NCI-H69 (cell line): ENCODE measurements around the gene MACROD2.

ENCODE experiments used
- DNase-seq: peaks from one replicate; lab custom pipeline; 2025; lab: John Stamatoyannopoulos, UW

Gene MACROD2

GRCh38 chr20:14758356-14758755, 763.0 kb downstream of the MACROD2 start:
- no peak for DNase-seq

- peak; percentile 80 for DNase-seq
Observed at GRCh38 chr20:14759979-14760378, 764.7 kb downstream of the MACROD2 start.

- DNase-seq, result no peak
Observed at GRCh38 chr20:14761903-14762302, 766.6 kb downstream of the MACROD2 start.

DNA sequence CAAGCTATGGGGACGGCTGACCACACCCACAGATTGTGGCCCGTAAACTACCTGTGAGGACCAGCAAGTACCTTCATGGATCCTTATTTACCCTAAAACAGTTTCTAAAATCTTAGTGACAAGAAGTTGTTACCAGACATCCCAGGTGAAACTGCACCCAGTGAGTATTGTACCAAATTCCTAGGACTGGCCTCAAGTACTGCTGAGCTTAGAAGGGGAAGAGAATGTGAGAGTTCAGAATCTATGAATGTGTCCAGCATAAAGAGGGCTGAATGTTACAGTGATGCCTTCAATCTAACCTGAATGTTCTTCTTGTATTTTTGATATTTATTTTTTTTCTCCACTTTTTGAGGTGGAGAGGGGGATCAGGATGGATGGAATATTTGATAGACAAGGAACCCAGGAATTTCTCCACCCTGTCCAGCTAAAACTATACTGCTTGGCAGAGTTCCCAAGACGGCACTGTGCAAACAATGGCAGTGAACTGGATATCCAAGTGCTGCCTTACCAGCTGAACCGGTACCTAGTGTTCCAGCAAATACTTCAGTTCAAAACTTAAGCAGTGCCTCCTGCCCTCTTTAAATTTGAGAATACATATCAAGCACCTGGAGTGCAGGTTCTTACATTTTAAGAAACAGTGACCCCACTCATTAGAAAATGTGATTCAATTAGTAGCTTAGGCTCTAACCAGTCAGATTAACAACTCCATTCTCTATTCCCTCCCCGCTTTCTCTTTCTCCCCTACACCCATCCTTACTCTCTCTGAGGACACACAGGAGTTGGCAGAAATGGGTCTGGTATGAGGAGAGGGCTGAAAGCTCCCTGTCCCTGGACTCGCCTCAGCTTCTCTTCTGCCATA, 769.4 kb downstream of the MACROD2 start:
- peak; percentile 63 for DNase-seq

DNA sequence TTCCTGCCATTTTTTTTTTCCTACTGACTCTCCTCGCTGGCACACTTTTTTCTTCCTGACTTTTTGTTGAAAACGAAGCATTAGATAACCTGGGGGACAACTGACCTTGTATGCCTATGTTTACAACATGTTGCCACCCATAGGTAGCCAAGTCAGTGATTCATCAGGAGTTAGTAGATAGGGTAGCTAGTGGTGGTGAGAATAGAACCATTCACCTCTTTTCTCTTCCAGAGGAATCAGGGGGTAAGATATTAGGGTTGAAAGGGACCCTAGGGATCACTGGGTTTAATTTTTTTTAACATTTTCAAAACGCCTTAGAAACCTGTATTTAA, 770.0 kb downstream of the MACROD2 start:
- no peak for DNase-seq

DNA sequence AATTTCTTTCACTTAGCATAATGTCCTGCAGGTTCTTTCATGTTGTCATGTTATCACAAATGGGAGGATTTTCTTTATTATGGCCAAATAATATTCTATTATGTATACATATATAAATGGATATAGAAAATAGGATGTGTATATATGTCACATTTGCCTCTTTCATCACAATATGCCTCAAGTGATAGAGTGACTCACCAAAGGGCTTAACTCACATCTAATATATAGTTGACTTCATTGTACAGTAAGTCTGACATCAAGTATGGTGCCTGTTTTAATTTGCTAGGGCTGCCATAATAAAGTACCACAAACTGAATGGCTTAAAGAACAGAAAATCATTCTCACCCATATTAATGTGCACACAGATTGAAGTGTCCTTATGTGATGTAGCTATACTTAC, 778.2 kb downstream of the MACROD2 start:
- no peak for DNase-seq

GRCh38 chr20:14775778-14776177, 780.5 kb downstream of the MACROD2 start:
- DNase-seq, result peak; percentile 62

GRCh38 chr20:14777591-14777990, 782.3 kb downstream of the MACROD2 start:
- no peak for DNase-seq

DNA sequence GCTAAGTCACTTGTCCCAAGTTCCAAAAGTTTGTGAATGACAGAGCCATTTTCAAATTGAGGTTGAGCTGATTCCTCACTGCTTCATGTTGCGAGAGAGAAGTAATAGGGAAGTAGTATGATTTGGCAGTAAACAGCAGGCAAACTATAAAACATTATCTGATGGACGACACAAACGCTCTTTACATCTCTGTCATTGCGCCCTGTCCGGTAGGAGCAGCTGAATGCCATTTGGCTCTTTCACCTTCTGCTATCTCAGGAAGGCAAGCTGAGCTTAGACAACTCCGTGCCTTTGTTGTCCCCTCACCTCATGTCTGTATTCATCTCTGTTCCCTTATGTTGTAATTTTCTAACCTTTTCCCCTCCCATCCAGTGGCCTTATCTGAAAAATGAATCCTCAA, 782.8 kb downstream of the MACROD2 start:
- no peak for DNase-seq

GRCh38 chr20:14778875-14779274, 783.6 kb downstream of the MACROD2 start:
- DNase-seq, result no peak

GRCh38 chr20:14780508-14780907, 785.2 kb downstream of the MACROD2 start:
- DNase-seq, result no peak

DNA sequence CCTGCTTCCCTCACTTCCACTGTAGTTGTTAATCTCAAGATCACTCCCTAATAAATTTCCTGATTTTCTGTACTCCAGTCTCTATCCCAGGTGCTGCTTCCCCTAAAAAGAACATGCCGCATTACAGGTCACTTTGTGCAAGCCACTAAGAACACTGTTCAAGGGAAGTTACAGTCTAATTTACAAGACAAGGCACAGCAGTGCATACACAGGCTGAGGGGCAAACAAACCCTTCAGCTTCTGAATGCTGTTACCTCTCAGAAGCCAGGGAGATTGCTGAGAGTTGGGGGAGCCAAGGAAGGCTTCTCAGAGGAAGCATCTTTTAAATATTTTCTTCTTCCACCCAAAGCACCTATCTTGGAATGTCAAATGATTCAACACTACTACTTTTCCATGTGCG, 787.4 kb downstream of the MACROD2 start:
- DNase-seq, result no peak

DNA sequence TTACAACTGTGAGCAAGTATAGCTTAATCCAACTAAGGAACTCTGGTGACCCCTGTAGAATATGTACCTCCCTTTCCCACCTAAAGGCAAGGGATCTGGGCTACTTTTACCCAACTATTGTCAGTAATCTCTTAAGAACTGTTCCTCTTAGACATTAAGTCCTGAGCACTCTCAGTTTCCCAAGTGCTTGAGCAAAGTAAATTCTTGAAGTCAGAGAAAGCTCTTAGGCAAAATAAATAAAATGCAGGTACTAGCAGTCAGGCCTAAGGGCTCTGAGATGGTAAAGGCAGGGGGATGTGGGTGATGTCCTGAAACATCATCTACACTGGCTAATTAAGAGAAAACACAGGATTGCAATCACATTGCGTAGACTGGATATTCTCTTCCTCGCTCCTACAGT, 788.5 kb downstream of the MACROD2 start:
- DNase-seq, result no peak

- DNase-seq, result peak; percentile 76
Observed at GRCh38 chr20:14785065-14785743, 789.9 kb downstream of the MACROD2 start.

DNA sequence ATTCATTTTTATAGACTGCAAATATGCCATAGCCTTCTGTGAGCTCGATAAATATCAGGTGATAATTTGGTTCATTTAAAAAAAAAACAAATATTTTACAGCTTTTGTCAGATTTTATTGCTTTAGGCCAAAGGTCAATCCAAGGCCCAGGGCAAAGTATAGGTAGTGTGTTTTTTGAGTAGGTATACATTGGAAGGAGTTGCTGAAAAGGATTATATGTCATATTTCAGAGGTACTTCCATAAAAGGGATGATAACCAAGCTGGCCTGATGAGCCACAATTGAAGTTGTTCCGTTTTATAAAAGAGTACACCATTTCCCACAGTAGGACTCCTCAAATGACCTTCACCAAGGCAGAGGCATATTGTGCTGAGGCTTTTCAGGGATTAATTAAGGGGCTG, 794.9 kb downstream of the MACROD2 start:
- DNase-seq, result peak; percentile 97

- peak; percentile 97 for DNase-seq
Observed at GRCh38 chr20:14790771-14791620, 795.7 kb downstream of the MACROD2 start.

GRCh38 chr20:14792915-14793314, 797.6 kb downstream of the MACROD2 start:
- peak; percentile 24 for DNase-seq

GRCh38 chr20:14799545-14800216, 804.4 kb downstream of the MACROD2 start:
- DNase-seq, result peak; percentile 74

- peak; percentile 79 for DNase-seq
Observed at GRCh38 chr20:14800707-14801425, 805.5 kb downstream of the MACROD2 start.

DNA sequence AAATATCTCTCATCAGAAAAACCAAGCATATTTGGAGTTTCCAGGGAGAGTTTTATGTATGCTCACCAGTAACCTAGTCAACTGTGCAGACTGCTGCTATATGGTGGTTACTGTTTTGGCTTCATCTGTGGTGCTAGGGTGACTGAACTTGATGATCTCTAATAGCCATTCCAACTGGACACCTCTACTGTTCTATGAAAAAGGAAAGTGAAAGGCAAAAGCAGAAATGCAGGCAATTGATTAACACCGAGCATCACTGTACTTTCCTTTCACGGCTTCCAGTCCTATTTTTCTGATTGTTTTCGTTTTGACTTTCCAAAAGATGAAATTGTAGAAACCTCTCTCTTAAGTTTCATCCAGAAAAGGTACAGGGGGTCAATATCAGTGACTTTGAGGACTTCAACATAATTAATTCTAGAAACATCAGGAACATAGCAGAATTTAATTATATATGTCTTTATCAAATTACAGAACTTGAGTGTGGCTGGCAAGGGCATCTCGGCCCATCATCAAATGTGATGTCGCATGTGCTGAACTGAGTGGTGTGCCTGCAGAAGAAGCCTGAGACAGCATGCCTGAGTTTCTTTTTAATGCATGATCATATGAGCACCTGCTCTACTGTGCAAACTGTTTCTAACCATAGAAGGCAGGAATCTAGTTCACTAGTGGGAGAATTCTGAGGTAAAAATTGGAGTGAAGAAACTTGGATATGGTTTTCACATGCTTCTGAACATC, 806.4 kb downstream of the MACROD2 start:
- no peak for DNase-seq

DNA sequence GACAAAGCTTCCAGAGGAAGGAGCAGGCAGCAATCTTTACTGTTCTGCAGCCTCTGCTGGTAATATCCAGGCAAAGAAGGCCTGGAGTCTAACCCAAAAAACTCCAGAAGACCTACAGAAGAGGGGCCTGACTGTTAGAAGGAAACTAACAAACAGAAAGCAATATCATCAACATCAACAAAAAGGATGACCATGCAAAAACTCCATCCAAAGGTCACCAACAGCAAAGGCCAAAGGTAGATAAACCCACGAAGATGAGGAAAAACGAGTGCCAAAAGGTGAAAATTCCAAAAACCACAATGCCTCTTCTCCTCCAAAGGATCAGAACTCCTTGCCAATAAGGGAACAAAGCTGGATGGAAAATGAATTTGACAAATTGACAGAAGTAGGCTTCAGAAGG, 811.9 kb downstream of the MACROD2 start:
- DNase-seq, result no peak
